ENCODE results near the gene ANAPC7.

DNA sequence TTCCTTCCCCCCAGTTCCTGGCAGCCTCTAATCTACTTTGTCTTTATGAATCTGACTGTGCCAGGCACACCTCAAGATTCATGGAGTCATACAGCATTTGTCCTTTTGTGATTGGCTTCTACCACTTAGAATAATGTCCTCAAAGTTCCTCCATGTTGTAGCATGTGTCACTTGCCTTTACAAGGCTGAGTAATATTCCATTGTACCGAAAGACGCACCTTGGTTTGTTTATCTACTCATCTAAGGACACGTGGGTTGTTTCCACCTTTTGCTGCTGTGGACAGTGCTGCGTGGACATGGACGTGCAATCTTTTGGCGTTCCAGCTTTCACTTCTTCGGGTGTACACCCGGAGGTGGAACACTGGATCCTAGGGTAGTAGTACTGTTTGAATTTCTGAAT is 33.5 kb downstream of the ANAPC7 start:
- no peak for TF ChIP-seq CTCF (IDR thresholded peaks at IDR 0.05)
- no peak for TF ChIP-seq REST (IDR thresholded peaks at IDR 0.05; ENCODE audit: insufficient read depth in 1 of 2, low read depth in 2 of 2, low read length in 1 of 2)
- TF ChIP-seq TCF7L2 (IDR thresholded peaks at IDR 0.05; ENCODE audit: low read depth, low read length): no peak
- no peak for TF ChIP-seq POLR2AphosphoS5 (IDR thresholded peaks at IDR 0.05; ENCODE audit: low read depth, low read length)

All from Panc1 (cell line).